NCI-H226 (cell line): Measurements from ENCODE around the gene ENTPD5.
A peak's percentile ranks its signal among the peaks of the same experiment; 100 is the strongest.
"Not testable (repeated sequence)": the region's sequence is repeated elsewhere in the genome, so short reads cannot be mapped to it uniquely, and the experiment has no call there.

Source experiments
- DNase-seq: peaks from one replicate; pipeline ENCODE4 v3.0.0-alpha.2; 2015

ENTPD5 gene

DNA sequence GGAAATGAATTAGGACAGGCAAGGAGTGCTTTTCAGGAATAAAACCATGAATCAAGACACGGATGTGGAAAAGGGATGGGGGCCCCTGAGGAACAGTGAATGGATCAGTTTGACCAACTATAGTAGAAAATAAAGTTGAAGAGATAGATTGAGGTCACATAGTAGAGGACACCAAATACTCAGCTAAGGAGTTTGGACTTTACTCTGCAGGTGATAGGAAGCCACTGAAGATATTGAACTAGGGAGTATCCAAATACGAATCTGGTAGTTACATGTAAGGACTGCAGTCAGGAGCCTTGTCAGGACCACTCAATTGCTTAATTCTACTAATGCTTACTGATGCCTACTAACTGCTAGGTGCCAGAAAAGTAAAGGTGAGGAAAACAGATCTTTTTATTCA, 20.4 kb downstream of the ENTPD5 start:
- DNase-seq: no peak

DNA sequence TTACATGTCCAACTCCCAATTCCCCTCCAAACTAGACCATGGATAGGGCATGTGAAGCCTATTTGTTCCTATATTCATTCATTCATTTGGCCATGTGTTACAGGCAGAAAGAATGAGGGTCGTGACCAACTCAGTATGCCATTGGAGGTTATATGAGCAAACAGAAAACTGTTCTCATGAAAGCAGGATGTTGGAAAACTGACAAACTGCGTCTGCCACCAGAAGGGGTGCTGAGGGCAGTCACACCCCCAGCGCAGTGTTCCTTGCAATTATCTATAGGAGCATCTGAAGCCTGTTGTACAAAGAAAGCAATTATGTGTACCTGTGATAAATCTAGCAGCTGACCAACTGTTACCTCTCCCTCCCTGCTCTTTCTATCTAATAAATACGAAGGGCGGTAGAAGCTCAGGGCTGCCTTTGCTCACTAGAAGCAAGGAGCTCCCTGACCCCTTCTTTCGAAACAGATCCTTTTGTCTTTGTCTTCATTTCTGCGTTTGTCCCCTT, 21.1 kb downstream of the ENTPD5 start:
- no peak for DNase-seq

DNA sequence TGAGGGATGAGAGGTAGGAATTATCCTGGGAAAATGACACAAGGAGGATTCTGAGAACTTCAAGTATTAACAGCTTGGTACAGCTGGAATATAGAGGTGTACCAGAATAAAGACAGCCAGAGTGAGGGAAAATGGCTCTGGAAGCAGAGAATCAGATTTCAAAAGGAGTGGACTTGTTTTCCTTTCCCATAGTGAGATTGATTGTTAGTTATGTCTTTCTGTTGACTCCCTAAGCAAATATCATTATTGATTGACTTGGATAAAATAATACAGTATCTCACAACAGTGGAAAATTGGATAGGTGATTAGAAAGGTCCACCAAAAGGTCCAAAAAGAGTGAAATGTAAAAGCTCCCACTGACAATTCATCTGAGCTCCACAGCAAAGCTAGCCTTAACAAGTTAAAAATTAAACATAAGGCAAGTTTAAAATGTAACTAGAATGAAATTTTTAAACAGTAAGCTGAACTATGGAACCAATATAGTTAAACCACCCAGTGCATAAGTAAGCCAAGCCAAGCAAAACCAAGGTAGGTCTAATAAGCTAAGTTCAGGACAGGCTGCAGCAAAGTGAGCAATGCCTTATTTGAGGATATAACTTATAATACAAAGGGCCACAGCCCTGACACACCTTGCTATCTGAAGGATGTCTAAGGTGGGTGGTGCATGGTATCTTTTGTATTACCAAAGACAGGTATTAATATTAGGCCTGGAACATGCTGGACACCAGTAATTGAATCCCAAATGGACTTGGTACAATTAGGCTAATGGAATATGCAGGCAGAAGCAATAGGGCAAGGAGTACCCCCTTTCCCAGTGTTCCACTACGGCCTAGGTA, 21.8 kb downstream of the ENTPD5 start:
- no peak for DNase-seq

DNA sequence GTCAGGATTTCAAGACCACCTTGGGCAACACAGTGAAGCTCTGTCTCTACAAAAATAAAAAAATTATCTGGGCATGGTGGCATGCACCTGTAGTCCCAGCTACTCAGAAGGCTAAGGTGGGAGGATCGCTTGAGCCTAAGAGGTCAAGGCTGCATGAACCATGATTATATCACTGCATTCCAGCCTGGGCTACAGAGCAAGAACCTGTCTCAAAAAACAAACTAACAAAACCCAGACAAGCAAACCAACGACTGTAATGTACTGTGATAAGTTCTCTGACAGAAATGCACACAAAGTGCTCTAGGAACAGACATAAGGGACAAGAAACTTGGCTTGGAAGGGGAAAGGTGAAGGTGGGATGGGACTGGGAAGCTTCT, 22.4 kb downstream of the ENTPD5 start:
- no peak for DNase-seq

DNA sequence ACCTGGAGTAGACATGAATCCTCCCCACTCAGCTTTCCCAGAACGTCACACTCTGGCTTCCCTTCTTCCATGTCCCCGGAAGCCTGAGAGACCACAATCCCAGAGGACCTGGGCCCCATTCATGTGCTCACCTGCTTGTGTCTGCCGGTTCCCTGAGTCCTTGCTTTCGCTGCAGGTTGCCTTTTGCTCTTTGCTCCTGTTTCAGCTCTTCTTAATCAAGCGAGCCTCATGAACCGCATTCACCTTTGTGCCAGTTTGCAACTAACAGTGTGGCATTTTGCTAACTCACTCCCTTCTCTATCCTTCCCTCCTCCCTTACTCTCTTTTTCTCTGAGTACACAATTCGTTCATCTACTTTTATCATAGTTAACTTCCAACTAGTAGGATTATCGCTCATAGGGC, 23.1 kb downstream of the ENTPD5 start:
- no peak for DNase-seq

DNA sequence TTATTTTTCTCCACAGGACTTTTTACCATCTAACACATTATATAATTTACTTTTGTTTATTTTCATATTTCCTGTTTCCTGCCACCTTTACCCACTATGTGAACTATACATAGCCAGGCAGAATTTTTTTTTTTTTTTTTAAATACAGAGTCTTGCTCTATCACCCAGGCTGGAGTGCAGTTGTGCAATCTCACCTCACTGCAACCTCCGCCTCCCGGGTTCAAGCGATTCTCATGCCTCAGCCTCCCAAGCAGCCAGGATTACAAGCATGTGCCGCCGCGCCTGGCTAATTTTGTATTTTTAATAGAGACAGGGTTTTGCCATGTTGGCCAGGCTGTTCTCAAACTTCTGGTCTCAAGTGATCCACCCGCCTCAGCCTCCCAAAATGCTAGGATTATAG, 24.2 kb downstream of the ENTPD5 start:
- DNase-seq: not testable (repeated sequence)

DNA sequence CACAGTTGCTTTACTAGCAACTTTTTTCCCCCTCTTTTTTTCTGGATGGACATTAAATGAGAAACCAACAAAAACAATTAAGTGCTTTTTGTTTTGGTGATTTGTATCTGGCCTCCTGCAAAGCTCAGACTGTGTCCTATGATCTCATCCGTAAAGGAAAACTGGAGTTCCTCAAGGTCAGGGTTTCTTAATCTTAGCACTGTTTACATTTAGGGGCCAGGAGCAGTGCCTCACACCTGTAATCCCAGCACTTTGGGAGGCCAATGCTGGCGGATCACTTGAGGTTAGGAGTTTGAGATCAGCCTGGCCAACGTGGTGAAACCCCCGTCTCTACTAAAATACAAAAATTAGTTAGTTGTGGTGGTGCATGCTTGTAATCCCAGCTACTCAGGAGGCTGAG, 28.0 kb downstream of the ENTPD5 start:
- DNase-seq: no peak

DNA sequence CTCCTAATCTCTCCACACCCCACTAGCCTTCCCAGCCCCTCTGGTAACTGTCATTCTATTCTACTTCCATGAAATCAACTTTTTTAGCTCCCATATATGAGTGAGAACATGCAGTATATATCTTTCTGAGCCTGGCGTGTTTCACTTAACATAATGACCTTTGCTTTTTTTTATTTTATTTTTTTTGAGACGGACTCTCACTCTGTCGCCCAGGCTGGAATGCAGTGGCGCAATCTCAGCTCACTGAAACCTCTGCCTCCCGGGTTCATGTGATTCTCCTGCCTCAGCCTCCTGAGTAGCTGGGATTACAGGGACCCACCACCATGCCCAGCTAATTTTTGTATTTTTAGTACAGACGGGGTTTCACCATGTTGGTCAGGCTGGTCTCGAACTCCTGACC, 30.4 kb downstream of the ENTPD5 start:
- not testable (repeated sequence) for DNase-seq

DNA sequence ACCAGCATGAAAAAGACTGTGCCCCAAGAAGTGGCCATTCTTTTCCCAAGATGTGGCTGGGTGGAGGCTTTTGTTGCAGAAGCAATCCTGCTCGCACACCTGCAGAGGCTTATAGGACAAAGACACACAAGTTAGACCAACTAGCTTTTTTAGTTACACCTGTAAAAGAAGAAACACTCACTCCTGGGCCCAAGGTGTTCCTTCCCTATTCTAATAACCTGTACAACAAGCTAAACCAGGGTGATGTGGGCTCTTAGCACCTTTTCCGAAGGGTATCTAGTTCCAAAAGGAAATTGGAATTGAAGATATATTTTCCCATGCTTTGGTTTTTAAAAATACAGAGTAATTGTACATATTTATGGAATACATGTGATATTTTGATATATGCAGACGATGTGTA, 31.0 kb downstream of the ENTPD5 start:
- no peak for DNase-seq

DNA sequence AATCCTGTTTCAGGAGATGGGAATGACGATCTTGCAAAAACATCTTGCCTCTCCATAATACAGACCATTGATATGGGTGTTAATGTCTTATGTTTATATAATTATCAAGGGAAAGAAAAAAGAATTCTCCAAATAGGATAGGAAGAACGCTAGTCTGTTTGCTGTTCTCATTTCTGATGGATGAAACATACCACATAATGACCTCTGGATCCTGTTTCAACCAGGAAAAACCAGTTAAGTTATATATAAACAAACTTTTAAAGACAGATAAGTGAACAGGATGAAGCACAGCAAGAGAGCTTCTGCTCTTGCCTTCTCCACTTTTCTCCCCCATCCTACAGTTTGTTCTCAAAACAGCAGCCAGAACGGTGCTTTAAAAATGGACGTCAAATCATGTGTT, 41.2 kb downstream of the ENTPD5 start:
- no peak for DNase-seq

DNA sequence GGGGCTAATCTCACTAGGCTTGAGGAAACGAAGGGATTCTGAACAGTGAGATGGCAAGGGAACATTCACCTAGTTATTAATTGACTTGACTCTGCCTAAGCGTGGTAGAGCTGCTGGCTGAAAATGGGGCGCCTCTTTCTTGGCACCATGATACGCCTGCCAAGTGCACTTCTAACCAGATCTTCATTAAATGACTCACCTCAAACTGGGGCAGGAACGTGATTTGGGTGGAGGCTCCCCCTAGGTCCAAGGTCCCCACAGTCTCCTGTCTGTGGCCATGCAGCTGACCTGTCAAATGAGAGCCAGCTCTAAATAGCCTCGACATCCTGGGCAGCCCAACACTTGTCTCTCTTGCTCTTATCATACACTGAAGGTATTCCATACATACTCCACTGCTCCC, 43.0 kb downstream of the ENTPD5 start:
- DNase-seq: no peak

DNA sequence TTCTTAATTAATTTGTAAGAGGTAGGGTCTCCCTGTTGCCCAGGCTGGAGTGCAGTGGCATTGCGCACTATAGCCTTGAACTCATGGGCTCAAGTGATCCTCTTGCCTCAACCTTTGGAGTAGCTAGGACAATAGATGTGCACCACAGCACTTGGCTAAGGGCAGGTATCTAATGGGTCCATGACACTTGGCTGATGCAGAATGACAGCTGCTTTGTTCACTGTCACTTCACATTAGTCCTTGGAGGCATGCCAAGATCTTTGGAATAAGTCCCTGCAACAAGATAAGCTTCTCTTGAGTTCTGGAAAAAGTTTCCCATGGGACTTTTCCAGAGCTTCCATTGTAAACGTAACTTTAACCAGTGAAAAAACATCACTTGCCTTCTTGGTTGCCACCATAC, 45.6 kb downstream of the ENTPD5 start:
- DNase-seq: no peak

DNA sequence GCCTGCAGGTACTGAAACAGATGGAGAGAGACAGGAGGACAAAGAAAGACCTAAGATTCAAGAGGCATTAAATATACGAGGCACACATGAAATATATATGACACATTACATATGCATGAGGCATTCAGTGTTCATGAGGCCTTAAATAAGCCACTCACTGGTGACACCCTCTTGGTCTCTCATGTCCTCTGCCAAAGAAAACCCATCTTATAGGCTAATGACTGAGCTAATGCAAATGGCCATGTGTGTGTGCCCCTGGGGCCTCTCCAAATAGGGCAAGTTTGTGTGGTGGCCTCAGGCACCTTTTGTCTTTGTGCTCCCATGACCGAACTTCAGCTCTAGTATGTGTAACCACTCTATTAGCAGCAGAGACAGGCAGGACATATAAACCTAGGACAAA, 50.2 kb downstream of the ENTPD5 start:
- DNase-seq: no peak

DNA sequence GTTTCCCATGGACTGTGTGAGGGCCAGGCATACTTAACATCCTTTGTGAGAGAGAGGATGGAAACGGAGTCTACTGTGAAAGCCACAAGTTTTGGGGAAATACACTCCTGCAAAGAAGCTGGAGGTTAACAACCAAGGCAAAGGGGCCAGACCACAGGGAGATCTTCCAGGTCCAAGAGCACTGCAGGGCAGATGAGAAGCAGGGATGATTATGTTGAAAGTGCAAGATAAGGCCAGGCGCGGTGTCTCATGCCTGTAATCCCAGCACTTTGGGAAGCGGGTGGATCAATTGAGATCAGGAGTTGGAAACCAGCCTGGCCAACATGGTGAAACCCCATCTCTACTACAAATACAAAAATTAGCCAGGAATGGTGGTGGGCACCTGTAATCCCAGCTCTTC, 53.9 kb downstream of the ENTPD5 start:
- DNase-seq: no peak

DNA sequence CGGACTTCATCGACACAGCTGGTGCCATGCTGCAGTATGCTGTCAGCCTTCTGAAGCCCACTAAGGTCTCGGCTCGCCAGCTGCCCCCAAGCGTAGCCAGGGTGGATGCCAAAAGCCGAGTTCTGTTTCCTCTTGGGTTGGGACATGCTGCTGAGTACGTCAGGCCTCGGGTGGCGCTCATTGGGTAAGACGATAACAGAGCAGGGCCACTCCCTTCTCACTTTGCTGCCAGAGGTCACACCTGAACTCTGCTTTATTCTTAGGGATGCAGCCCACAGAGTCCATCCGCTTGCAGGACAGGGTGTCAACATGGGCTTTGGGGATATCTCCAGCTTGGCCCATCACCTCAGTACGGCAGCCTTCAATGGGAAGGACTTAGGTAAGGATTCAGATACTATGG, 57.9 kb downstream of the ENTPD5 start:
- DNase-seq: no peak

DNA sequence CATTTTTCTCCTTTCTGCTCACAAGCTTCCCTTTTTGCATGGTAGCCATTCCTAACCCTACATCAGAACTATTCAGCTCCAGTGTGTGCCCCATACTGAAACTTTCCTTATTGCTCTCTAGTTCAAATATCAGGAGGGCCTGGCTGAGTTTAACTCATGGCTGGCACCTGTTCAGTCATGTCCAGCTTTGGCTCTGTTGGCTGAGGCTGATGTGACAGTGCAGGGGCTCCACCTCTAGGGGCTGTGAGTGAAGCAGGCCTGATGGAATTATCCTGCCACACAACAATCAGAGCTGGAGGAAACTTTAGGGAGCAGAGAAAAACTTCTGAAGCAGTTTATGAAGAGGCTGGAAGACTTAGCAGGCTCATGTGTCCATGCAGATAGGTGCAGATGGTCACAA, 60.5 kb downstream of the ENTPD5 start:
- DNase-seq: no peak

DNA sequence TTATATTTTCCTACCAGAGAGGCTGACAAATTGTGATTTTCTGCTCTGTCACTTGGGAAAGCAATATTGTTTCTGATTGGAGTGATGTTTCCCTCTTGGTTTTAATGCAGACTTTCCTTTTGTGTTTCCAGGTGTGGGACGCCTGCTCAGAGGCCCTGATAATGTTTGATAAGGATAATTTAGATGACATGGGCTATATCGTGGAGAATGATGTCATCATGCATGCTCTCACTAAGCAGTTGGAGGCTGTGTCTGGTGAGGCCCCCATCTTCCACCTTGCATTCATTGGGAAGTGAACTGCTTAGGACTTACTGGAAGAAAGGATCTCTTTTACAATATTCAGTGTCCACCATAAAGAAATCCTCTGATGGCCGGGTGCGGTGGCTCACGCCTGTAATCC, 63.4 kb downstream of the ENTPD5 start:
- DNase-seq: no peak

DNA sequence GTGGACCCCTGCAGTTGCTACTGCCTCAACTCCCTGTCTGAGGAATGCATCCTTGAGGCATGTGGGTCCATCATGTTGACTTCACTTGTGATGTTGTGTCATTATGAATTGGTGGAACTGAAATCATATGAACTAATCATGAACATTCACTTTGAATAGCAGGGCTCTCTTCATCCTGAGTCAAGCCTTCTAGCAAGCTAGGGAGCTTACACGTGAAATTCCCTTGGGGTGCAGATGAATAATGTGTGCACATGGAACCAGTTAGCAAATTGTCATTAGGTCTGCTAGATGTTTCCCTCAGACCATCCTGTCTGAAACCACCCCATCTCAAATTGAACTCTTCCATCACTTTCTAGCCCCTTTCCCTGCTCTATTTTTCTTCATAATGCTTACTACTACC, 65.4 kb downstream of the ENTPD5 start:
- DNase-seq: no peak

DNA sequence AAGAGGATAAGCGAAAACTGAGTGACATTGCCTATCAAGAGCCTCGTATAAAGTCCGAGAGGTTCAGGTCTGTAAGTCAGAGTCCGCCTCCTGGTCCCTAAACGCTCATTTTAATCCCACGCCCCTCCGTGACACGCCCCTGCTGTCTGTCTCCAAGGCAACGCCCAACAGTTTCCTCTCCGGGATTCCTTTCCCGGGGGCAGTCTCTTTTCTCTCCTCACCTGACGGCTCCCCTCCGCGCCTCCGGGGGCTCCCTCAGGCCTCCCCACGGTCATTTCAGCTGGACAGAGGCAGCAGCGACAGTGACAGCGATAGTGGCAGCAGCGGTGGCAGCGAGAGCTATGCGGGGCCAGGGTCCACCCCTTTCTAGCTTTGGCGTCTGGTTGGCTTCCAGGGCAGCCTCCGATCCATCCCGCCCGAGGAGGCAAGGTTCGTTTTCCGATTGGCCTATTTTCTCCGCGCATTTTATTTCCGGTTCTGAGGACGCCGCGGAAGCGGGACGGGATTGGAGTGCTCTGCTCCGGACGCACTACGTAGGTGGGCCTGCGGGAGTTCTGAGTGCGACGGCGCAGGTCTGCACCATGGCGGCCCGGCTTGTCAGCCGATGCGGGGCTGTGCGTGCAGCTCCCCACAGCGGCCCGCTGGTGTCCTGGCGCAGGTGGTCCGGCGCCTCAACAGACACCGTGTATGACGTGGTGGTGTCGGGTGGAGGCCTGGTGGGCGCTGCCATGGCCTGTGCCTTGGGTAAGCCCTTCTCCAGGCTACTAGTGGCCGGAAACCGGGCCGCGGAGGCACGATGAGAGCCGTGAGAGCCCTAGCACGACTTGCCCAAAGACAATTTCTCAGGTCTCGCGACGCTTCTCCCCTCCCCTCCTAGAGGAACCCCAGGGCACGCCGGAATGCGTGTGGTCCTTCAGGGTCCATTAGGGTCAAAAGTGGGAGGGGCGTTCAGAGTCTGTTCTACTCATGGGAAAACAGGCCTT, 69.0 kb downstream of the ENTPD5 start, which contains the start of the genes COQ6 and FAM161B:
COQ6 (plus strand) TSS at position 551 of the 983 bp plus-strand sequence; CDS start at position 582, 31 bp downstream.
FAM161B (minus strand) TSS at position 343 of the 983 bp plus-strand sequence; CDS start at position 275, 68 bp downstream.
- peak; percentile 99 for DNase-seq

DNA sequence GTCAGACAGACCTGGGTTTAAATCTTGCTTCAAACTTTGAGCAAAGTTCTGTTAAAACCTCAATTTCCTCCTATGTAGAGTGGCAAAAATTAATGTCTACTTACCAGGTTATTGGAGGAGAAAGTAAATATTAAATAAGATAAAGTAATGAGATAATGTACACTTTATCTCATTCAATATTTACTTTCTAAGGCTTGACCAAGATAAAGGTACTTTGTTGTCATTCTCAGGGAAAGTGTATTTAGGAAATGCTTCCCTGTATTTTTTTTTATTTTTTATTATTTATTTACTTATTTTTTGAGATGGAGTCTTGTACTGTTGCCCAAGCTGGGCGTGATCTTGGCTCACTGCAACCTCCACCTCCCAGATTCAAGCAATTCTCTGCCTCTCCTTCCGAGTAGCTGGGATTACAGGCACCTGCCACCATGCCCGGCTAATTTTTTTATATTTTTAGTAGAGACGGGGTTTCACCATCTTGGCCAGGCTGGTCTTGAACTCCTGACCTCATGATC, 73.9 kb downstream of the ENTPD5 start:
- DNase-seq: no peak

DNA sequence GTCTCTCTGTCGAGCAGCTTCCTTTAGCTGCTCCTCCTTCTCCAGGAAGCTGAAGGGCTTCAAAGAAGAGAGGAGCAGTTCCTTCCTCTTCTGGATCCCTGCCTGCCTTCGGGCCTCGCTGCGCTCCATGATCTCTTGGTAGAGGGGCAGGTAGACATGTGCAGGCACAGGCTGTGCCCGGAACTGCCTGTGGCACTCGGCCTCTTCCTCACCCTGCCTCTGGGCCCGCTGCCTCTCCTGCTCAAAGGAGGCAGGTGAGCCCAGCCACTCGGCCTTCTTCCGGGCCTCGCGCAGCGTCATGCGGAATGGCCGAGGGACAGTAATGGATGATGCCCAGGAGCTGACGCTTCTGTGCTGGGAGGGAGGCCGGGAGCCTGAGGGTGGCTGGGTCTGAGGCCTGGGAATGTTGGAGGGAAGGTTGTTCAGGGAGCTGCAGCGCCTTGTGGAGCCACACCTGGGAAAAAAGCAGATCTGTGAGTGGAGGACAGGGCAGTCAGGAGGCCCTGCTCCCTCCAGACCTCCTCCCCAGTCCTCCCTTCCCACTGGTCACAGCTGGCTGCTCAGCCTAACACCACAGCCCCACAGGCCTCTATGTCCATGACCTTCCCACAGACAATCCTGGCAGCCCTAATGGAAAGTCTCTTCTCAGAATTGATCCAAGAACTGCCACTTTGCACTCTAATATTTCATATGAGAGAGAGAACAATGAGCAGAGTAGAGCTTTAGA, 74.5 kb downstream of the ENTPD5 start:
- DNase-seq: no peak

DNA sequence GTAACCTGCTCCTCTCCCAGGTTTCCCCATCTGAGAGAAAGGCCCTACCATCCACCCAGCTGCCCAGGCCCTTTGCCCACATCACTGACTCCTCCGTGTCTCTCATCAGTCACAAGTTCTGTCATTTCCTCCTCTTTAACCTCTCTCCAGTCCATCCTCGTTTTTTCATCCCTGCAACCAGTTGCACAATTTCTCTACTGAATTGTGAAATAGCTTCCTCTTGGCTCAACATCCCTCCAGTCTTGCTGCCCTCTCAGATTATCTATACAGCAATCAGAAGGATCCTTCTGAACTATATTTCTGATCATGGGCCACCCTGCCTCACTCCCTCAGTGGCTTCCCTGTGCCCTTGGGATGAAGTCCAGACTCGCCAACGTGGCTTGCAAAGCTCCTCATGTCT, 76.0 kb downstream of the ENTPD5 start:
- peak; percentile 88 for DNase-seq

DNA sequence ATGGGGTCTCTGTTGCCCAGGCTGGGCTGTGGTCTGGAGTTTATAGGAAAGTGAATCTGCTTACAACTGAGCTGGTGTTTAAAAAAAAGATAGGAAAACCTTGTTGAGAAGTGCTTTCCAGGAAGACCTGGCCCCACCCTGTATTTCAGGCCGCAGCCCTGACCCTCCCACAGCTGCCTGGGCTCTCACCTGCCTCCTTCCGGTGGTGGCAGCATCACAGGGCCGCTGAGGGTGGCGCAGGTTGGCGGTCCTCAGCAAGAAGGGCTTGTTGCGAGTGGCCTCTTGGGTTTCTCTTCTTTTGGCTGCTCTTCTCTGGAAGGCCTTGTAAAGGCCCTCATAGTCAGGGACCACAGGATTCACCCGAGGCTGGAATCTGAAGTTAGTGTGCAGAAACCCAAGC, 76.9 kb downstream of the ENTPD5 start:
- DNase-seq: no peak
